UCSD-AML1 (cell line): ENCODE data around the gene TSEN15.
A peak's percentile ranks its signal among the peaks of the same experiment; 100 is the strongest.

ENCODE experiments used
- DNase-seq: peaks from one replicate; lab custom pipeline; 2025; ENCODE audit not compliant: unreplicated experiment; lab: John Stamatoyannopoulos, UW

Gene TSEN15

GRCh38 chr1:184051485-184052193 is at the start of gene TSEN15:
TSS of gene TSEN15 (plus strand) at chr1:184051730. CDS start at chr1:184051756, 26 bp downstream.
- DNase-seq, result peak; percentile 85

GRCh38 chr1:184002071-184002470 is 49.5 kb upstream of the TSEN15 start:
- no peak for DNase-seq

GRCh38 chr1:184004935-184005334 is 46.6 kb upstream of the TSEN15 start:
- DNase-seq, result no peak

GRCh38 chr1:184005506-184005905 is 46.0 kb upstream of the TSEN15 start:
- DNase-seq, result no peak

- no peak for DNase-seq
These were observed 40.7 kb upstream of the TSEN15 start for GRCh38 chr1:184010788-184011187.

GRCh38 chr1:184012187-184012586 is 39.3 kb upstream of the TSEN15 start:
- DNase-seq, result no peak

GRCh38 chr1:184014271-184014670 is 37.3 kb upstream of the TSEN15 start:
- DNase-seq, result no peak

GRCh38 chr1:184016169-184016568 is 35.4 kb upstream of the TSEN15 start:
- DNase-seq, result no peak

GRCh38 chr1:184017306-184017705 is 34.2 kb upstream of the TSEN15 start:
- no peak for DNase-seq

GRCh38 chr1:184018622-184019021 is 32.9 kb upstream of the TSEN15 start:
- DNase-seq, result no peak

- no peak for DNase-seq
These were observed 32.5 kb upstream of the TSEN15 start for GRCh38 chr1:184019069-184019468.

GRCh38 chr1:184019506-184019905 is 32.0 kb upstream of the TSEN15 start:
- no peak for DNase-seq

- no peak for DNase-seq
These were observed 31.2 kb upstream of the TSEN15 start for GRCh38 chr1:184020328-184020727.

GRCh38 chr1:184020855-184021254 is 30.7 kb upstream of the TSEN15 start:
- DNase-seq, result no peak

- DNase-seq, result no peak
These were observed 29.8 kb upstream of the TSEN15 start for GRCh38 chr1:184021728-184022127.

- no peak for DNase-seq
These were observed 28.9 kb upstream of the TSEN15 start for GRCh38 chr1:184022668-184023067.

- no peak for DNase-seq
These were observed 28.4 kb upstream of the TSEN15 start for GRCh38 chr1:184023171-184023570.

- DNase-seq, result no peak
These were observed 26.3 kb upstream of the TSEN15 start for GRCh38 chr1:184025242-184025675.

GRCh38 chr1:184027826-184028695 is 23.5 kb upstream of the TSEN15 start:
- no peak for DNase-seq

- no peak for DNase-seq
These were observed 22.5 kb upstream of the TSEN15 start for GRCh38 chr1:184028854-184029623.

GRCh38 chr1:184030433-184031091 is 21.0 kb upstream of the TSEN15 start:
- DNase-seq, result no peak
